ENCODE data around the gene ZNF69.

GRCh38 chr19:11949201-11949600 is 61.6 kb downstream of the ZNF69 start:
- TF ChIP-seq RCOR1 (IDR thresholded peaks at IDR 0.05; ENCODE audit: insufficient replicate concordance, low read length) (peak; percentile 60), POLR2A (IDR thresholded peaks at IDR 0.05; ENCODE audit: low read depth, low read length) (no peak), USF2 (IDR thresholded peaks at IDR 0.05; ENCODE audit: low read depth, low read length) (no peak), RFX5 (IDR thresholded peaks at IDR 0.05; ENCODE audit: low read depth, low read length) (no peak), MAFK (IDR thresholded peaks at IDR 0.05; ENCODE audit: low read depth, low read length) (no peak), CEBPB (IDR thresholded peaks at IDR 0.05; ENCODE audit: low read depth, low read length) (no peak), MXI1 (IDR thresholded peaks at IDR 0.05; ENCODE audit: borderline replicate concordance, low read depth, low read length) (no peak), SMC3 (IDR thresholded peaks at IDR 0.05; ENCODE audit: low read depth, low read length) (no peak), FOS (IDR thresholded peaks at IDR 0.05; ENCODE audit: low read depth, low read length) (no peak), CHD1 (IDR thresholded peaks at IDR 0.05; ENCODE audit: low read depth, low read length) (no peak)
- TF ChIP-seq, protein P1, sequence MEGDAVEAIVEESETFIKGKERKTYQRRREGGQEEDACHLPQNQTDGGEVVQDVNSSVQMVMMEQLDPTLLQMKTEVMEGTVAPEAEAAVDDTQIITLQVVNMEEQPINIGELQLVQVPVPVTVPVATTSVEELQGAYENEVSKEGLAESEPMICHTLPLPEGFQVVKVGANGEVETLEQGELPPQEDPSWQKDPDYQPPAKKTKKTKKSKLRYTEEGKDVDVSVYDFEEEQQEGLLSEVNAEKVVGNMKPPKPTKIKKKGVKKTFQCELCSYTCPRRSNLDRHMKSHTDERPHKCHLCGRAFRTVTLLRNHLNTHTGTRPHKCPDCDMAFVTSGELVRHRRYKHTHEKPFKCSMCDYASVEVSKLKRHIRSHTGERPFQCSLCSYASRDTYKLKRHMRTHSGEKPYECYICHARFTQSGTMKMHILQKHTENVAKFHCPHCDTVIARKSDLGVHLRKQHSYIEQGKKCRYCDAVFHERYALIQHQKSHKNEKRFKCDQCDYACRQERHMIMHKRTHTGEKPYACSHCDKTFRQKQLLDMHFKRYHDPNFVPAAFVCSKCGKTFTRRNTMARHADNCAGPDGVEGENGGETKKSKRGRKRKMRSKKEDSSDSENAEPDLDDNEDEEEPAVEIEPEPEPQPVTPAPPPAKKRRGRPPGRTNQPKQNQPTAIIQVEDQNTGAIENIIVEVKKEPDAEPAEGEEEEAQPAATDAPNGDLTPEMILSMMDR (conservative IDR thresholded peaks at IDR 0.05; ENCODE audit: low read depth, low read length) = no peak
